GM03348 (cell line): ENCODE results near the gene DLL1.

ENCODE experiments used
- DNase-seq: peaks from one replicate; pipeline ENCODE4 v3.0.0; 2012; ENCODE audit warnings: low spot score

DLL1 gene

DNA sequence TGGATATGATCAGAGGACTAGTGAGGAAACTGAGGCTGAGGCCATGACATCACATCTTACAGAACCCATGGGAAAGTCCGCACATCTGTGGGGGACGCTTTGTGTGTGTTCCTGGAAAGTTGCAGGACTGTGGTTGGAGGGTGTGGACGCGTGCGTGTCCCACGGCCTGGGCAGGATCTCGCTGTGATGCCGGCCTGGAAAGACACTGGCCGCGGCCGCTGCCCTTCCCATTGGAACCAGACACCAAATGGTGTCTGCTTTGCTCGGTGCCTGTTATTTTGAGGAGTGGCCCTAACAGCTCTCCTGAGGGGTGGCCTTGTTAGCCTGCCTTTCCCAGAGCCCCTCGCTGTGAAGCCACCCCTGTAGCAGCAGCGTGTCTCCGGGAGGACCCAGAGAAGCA, 41.1 kb downstream of the DLL1 start:
- no peak for DNase-seq

DNA sequence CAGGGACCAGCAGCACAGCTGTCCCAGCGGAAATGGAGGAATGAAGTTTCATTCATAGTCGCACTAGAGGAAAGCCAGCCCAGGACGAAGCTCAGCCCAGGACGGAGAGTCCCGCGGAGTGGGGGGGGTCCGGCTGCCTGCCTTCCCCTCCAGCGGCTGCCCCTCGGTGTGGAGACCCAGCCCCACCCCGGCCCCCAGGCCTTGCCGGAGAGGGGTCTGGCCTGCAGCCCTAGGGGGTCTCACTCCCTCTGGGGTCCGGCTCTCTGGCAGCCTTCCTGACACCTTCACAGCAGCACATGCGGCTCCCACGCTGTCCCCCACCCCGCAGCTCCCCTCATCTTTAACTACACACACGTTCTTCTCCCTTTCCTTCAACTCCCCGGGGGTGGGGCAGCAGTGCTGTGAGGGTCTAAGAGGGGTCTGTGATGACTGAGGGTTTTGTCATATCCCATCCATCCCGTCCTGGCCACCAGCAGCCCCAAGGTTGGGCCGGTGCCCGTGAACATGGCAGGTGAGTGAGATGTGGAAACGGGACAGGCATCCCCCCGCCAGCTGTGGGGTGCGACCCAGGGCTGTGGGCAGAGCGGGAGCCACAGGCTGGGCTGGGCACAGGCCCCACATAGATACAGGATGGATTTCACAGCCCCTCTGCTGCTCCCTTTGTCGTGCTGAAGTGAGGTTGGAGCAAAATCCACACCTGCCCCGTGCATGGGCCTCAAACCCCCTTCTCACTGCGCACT, 41.8 kb downstream of the DLL1 start:
- DNase-seq = no peak

DNA sequence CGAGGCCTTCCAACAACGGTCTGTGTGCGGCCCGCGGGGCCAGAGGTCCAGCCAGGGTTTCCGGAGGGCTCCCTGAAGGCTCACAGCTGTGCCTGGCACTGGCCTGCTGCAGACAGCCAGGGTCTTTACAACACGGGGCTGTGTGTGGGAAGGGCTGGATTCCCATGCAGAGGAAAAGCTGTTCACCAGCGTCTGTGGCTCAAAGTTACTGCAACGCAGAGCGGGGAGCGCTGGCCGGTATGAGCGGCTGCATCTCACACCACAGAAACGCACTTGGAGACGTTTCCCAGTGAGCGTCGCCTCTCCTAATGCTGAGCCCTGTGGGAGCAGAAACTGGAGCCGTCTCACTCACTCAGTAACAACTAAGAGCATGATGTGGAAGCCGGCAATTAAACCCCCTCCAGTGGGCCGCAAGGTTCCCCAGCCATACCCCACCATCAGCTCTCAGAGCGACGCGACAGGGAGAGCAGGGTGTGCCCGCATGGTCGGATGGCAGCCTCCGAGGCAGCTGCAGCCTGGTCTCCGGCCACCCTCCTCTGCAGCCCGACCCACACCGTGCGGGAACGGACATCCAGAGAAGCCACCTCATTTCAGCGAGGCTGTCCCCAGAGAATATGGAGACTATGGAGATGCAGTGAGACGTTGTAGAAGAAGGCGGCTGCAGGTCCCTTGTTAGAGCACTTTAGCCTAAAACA, 42.6 kb downstream of the DLL1 start:
- no peak for DNase-seq

DNA sequence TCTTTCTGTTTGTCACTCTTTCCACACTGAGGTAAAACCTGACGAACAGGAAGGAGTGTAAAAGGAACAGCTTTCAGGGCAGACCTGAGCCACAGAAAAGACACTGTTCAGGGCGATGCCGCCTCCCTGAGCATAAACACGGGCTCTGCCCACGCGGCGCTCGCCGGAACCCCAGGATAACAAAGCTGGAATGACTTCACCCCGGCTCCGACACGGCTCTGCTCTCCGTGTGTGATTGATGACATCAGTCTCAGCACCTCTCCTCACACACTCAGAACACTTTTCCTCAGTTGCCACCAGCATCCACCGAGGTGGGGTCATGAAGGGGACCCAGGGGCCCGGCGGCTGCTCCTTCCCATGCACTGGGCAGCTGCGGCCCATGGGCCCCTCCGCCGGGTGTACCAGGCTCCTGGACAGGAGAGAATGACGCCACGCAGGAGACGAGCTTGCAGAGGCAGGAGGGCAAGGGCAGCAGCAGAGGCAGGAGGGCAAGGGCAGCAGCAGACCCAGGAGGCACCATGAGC, 43.6 kb downstream of the DLL1 start:
- no peak for DNase-seq

DNA sequence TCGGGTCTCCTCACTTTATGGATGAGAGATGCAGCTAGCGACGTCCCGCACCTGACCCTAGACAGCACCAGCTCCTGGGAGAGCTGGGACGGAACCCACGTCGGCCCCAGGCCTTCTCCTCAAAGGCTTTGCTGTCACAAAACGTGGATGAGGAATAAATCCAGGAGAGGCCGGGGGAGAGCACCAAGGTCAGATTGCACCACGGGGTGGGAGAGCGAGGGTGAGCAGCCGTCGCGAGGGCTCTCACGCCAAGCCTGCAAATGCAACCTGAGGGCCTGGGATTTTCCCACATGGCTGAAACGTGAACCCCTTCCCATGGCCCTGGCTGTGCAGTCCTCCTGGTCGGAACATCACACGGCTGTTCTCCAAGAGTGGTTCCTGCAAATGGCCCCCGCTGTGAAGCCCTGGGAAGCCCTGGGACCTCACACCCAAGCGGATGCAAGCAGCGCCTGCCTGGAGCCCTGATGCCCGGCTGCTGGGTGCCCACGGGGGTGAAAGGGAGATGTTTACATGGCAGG, 45.3 kb downstream of the DLL1 start:
- DNase-seq = no peak

DNA sequence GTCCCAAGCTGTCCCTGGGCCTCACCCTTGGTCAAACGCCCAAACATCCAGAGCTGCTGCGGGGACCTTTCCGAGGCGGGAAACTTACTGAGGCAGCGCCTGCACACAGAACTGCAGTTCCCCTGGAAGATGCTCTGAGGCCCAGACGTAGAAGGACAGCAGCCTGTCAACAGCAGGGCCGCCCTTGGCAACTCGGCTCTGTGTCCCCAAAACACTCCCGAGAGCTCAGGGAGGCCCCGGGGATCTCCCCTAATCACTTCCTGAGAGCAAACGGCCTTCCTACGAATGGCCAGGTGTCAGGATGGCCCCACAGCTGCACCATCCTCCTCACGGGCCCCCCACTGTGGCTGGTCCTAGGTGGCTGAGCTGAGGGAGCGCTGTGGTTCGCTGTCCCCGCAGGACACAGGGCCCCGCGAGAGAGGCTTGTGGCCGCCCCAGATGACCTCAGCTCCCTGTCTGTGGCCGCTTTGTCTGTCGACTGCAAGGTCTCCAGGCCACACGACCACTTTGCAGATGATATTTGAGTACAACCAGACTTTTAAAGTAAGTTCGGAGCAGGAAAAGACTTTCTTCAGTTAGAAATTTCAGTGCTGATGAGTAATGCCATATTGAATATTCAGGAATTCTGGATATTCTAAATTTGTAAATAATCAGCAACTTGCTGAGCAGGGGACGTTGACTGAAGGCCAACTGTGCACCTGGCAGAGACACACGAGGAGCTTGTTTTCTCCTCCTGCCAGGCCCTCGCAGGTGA, 46.0 kb downstream of the DLL1 start:
- DNase-seq = no peak

DNA sequence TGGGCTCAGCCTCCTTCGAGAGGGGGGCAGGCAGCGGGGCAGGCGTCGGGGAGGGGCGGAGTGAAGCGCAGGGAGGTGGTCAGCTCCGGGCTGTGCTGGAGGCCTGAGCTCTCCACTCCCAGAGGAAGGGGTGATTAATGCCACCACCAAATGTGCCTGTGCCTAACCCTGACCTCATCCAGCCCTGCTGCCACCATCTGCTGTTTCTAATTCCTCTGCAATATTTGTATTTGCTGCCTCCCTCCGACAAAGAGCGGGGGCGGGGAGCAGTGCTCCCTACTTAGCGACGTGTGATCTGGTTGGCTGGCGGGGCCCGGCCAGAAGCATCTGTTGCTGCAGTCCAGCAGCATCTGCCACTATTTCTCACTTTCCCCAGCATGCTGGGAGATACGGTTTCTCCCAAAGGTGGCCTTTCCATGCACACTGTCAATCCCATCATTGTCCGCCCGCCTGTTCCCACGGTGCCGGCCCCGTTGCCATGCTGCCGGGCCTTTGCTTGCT, 47.0 kb downstream of the DLL1 start:
- no peak for DNase-seq

DNA sequence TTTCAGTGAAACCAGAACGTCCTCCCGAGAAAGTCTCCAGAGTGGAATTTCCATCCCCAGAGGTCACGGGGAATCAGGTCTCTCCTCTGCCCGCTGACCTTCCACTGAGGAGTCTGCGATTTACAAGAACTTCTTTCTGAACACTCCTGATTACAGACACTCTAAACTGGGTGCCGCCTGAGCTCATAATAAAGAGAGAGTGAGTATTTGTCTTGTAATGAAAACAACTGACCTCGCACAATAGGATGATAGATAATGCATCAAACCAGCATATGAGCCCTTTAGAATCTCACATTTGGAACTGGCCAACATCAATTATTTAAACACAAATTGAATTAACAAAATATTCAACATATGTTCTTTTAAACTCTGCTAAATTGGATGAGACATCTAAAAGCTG, 47.5 kb downstream of the DLL1 start:
- DNase-seq = no peak

DNA sequence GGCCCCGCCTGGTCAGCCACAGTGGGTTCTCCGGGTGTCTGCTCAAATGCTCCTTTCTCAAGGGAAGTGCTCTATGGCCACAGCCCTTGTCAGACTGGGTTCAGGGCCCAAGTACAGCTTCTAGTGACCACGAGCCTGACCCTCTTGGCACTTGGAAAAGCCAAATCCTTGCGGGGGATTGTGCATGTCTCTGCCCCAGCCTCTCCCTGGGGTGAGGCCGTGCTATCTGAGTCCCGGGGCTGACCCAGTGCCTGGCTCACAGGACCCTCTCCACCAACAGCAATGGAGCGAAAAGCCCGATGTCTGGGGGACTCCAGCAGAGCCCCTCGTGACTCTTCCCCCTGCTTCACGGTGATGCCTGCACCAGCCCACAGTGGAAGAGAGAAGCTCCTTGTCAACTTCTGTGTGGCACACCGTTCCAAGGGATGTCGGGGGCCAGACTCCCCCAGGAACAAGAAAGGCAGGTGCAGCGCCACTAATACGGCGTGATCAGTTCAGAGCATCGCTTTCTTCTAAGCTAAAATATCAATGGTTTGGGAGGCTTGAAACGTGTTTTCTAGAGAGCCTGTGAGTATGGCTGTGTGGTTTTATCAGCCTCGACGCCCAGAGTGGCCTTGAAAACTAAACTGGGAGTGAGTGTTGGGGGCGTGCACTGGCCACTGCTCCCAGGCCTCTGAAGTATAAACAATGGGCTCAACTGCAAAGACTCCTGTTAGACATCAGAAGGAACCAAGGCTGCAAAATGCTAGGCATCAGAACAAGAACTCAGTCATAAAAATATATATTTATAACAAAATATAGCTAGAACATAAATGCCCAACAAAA, 51.9 kb downstream of the DLL1 start:
- DNase-seq = no peak

DNA sequence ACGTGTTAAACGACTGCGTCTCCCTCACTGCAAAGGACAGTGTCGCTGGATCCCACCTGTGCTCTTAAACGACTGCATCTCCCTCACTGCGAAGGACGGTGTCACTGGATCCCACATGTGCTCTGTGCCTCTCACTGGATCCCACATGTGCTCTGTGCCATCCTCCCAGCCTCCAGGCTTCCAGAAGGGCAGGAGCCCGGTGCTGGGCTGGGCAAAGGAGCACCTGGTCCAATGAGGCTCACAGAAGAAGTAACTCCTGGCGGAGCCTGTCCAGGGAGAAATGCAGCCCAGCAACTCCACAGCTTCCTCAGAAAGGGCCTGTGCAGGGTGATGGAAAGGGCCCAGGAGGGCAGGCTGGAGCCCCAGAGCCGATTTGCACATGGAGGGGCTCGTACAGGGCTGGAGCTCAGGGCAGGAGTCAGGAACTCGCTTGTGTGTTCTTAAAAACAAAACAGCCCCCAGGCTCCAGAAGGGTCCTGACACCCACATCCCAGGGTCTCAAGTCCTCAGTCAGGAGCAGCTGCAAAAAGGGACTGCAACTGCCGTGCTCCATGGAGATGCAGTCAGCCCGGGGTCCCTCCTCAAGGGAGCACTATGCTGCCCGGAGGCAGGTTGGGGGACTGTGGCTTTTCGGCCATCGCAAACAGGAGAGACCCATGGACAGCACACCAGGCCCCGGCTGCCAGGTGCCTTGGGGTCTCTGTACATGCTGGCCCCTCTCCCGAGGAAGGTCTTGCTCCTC, 52.7 kb downstream of the DLL1 start:
- DNase-seq = no peak

DNA sequence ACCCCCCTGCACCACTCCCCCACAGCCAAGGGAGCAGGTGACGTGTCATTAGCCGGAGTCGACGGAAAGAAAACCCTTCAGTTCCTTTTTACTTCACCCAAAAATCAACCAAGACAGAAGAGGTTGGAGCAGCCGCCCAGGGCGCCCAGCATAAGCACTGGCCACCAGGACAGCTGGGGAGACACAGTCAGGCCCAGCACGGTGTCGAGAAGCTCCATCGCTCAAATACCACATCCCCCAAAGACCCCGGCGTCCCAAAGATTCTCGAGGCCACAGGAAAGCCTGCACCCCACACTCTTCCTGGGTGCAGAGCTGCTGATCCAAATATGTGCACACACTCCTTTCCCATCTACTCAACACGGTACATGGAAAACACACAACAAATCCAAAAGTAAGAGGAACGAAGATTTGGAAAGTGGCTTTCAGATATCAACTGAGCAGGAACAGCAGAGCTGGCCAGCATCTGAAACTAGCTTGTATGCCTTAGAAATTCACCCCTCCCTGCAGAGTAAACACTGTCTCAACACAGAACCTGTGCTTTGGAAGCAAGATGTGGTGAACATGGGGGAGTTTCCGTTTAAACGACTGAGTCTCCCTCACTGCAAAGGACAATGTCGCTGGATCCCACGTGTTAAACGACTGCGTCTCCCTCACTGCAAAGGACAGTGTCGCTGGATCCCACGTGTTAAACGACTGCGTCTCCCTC, 54.6 kb downstream of the DLL1 start:
- DNase-seq = no peak

DNA sequence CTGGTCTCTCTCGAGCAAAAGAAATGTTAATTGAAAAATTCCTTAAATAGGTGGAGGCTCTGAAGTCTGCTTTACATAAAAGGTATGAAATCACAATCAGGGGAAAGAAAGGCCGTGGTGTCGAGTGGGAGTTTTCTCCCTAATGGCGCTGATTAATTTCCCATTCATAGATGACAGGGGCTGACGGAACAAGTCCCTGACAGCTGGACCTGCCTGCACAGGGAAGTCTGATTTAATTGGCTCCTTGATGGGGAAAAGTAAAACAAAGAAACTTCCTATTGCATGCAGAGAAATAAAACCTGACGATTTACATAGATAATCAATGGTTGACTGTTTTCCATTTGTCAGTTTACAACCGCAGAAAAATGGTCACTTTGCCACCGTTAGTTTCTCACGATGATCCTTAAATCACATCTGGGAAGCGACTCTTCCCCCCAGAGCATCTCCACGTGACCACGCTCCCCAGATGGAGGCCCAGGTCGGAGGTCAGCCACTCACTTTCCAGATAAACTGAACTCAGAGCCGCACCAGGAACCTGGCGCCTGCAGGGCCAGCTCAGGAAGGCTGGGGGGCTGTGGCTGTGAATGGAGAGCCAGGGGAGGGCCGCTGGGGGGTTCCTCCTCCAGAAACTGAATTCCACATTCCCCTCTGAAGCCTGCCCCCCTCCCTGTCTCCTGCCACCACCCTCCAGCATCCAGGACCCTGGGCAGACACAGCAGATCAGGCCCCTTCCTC, 55.3 kb downstream of the DLL1 start:
- DNase-seq = no peak

DNA sequence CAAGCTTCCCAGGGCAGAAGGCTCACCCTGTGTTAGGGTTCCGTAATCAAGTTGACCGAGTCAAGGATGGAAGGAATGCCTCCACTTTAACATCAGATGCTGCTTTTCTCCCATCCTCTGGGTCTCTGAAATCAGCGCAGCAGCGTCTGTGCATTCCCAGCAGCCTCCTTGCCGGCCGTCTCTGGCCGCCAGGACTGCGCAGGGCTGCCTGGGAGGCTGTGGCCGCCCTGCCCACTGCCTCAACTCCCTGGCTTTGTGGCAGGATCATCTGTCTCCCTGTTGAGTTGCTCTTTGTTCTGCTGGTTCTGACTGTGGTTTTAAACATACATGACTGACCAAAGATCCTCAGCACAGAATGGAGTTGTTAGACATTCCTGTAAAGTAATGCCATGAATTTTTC, 56.5 kb downstream of the DLL1 start:
- no peak for DNase-seq

DNA sequence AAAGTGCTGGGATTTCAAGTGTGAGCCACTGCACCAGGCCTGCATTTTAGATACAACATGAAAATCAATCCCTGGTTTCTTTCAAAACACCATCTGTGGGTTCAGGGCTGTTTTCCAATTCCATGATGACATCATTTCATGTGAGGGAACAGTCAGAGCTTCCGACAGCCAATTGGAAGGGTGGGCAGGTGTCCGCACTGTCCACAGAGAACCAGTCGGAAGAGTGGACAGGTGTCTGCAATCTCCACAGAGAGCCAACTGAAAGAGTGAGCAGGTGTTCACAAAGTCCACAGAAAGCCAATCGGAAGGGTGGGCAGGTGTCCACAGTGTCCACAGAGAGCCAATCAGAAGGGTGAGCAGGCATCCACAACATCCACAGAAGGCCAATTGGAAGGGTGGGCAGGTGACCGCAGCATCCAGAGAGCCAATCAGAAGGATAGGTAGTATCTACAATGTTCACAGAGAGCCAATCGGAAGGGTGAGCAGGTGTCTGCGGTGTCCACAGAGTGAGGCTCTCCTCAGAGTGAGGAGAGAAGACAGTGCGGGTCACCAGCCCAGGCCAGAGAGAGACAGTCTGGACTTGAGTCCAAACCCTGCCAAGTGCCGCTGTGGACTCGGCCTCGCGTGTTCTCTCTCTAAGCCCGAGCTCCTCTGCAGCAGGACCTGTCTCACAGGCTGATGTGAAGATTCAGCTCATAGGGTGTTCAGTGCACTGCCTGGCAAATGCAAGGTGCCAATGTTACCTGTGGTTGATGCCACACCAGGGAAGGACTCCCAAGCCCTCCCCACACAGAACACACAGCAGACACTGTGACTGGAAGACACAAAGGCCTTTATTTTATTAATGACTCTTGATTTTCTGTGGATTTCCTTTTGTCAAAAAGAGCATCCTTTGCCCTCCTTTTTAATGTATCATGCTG, 57.3 kb downstream of the DLL1 start:
- no peak for DNase-seq
